K562 (cell line): ENCODE results near the gene OR2F2. TPM values are rescaled to one million over a fixed set of nuclear protein-coding genes. Genes with fewer than 3 reads are reported as not detected.

Experiments used
- ATAC-seq: fragments of 200-7000 bp; cut with Tn5 transposase; 3 replicates; pipeline ENCODE4 v1.9.1; 2020; ENCODE audit warnings: moderate library complexity
- BruUV-seq: library from RNA; stranded (reverse); fragments of 400-500 nt; replicated peaks from 2 replicates; lab custom pipeline; 2021; lab: Mats Ljungman, UMichigan
- CTCF ChIA-PET: fragments of 300-600 bp; formaldehyde crosslinking; extraction: SDS; loops from one replicate; lab custom pipeline; 2021; ENCODE audit warnings: low intra/inter-chr PET ratio; lab: Yijun Ruan, JAX
- POLR2A ChIA-PET: fragments of 300-600, 350-650 bp; sonication (Branson Sonifier 250); formaldehyde crosslinking; extraction: SDS; loops from one replicate; lab custom pipeline; 2021; ENCODE audit warnings: antibody characterized with exemption, inconsistent platforms; lab: Yijun Ruan, JAX
- DNase-seq, 4 experiments: peaks; one replicate each; pipeline versions ENCODE4 v3.0.0 to v3.0.0-alpha.2; 2011 to 2018; ENCODE audit warnings: low spot score in 3 of 4, mixed read lengths in 3 of 4; ENCODE audit errors: extremely low read depth in 1 of 4
- FAIRE-seq: peaks from 2 replicates; lab custom pipeline; 2011; peaks lifted over from hg19 to GRCh38; lab: Jason Lieb, UNC
- H2AFZ ChIP-seq: 2 replicates; pipeline ENCODE4 v1.6.0; 2011; ENCODE audit warnings: low read depth, low read length, control low read depth, inconsistent platforms
- H3K27ac ChIP-seq: fragments of 200-600 bp; 3 replicates; pipeline ENCODE4 v1.8.0; 2011; ENCODE audit warnings: low read depth, mild to moderate bottlenecking, control low read depth, inconsistent platforms, low read length, moderate library complexity, mixed read lengths; ENCODE audit errors: extremely low read depth
- H3K27me3 ChIP-seq, 2 experiments: fragments of 300-600 bp in 1 of 2; 2 replicates in 1 of 2; 3 replicates in 1 of 2; pipeline versions ENCODE4 v1.6.0 to v1.8.0; 2011; ENCODE audit warnings: inconsistent platforms in 2 of 2, low read length in 2 of 2, mild to moderate bottlenecking in 1 of 2, mixed read lengths in 1 of 2, moderate library complexity in 1 of 2; ENCODE audit not compliant: control insufficient read depth in 2 of 2, insufficient read depth in 2 of 2
- H3K36me3 ChIP-seq: fragments of 300-600 bp; 3 replicates; pipeline ENCODE4 v1.8.0; 2011; ENCODE audit warnings: mild to moderate bottlenecking, low read length, inconsistent platforms; ENCODE audit not compliant: control insufficient read depth, insufficient read depth
- H3K4me1 ChIP-seq, 2 experiments: fragments of 200-600 bp in 1 of 2; replicated peaks in 1 of 2; 2 replicates in 1 of 2; 3 replicates in 1 of 2; pipeline versions ENCODE4 v1.5.1 to v1.8.0; 2011; ENCODE audit warnings: inconsistent platforms in 2 of 2, low read length in 2 of 2, mild to moderate bottlenecking in 1 of 2, mixed read lengths in 1 of 2, moderate library complexity in 1 of 2; ENCODE audit not compliant: control insufficient read depth in 2 of 2, insufficient read depth in 2 of 2
- H3K4me2 ChIP-seq: 2 replicates; pipeline ENCODE4 v1.6.1; 2011; ENCODE audit warnings: low read length, control low read depth, inconsistent platforms, mixed read lengths; ENCODE audit not compliant: insufficient read depth
- H3K4me3 ChIP-seq: fragments of 200-600 bp; sonication (generic), shearing (Covaris generic); 2 replicates; pipeline ENCODE4 v1.5.1; 2016; ENCODE audit warnings: control low read depth, inconsistent platforms
- H3K79me2 ChIP-seq: fragments of 200-600 bp; 3 replicates; pipeline ENCODE4 v1.8.0; 2011; ENCODE audit warnings: low read length, inconsistent platforms; ENCODE audit not compliant: control insufficient read depth, insufficient read depth
- H3K9ac ChIP-seq, 2 experiments: 2 replicates each; pipeline versions ENCODE4 v1.6.0 to v1.6.1; 2011; ENCODE audit warnings: low read depth in 2 of 2, low read length in 2 of 2, control low read depth in 1 of 2, inconsistent platforms in 1 of 2, mild to moderate bottlenecking in 1 of 2, mixed read lengths in 1 of 2; ENCODE audit not compliant: insufficient read depth in 1 of 2
- H3K9me1 ChIP-seq: one replicate; pipeline ENCODE4 v1.6.0; 2011; ENCODE audit warnings: inconsistent platforms, mild to moderate bottlenecking, low read length, moderate library complexity; ENCODE audit not compliant: control insufficient read depth, insufficient read depth
- H3K9me3 ChIP-seq: replicated peaks from 2 replicates; pipeline ENCODE4 v1.5.1; 2011; ENCODE audit warnings: low read depth, low read length, inconsistent platforms; ENCODE audit not compliant: control insufficient read depth, insufficient read depth
- H4K20me1 ChIP-seq: replicated peaks from 2 replicates; pipeline ENCODE4 v1.6.1; 2011; ENCODE audit warnings: low read length, inconsistent platforms, mixed read lengths; ENCODE audit not compliant: control insufficient read depth, insufficient read depth
- ERF ChIP-seq: fragments of 450-650 bp; formaldehyde crosslinking; IDR thresholded peaks from 2 replicates; pipeline ENCODE4 v1.4.0; 2020; ENCODE audit warnings: mild to moderate bottlenecking, mixed read lengths
- ZNF134 ChIP-seq: fragments of 250-450 bp; sonication (Bioruptor Pico); conservative IDR thresholded peaks from 2 replicates; pipeline ENCODE4 v1.4.0; 2020
- WGBS: fragments of 100-300 bp; shearing (Covaris generic); methylation state at CpG from one replicate; pipeline ENCODE4 v1.1.6; 2016; ENCODE audit warnings: low coverage, mixed read lengths; ENCODE audit not compliant: insufficient coverage; ENCODE audit errors: missing lambda C conversion rate; 5-methylcytosine and 5-hydroxymethylcytosine counted together
- in situ Hi-C: fragments of 300-500 bp; cut with MboI; formaldehyde crosslinking; loops from 4 replicates; pipeline ENCODE4 v1.15.0; 2018; ENCODE audit warnings: inconsistent platforms, mixed read lengths
- intact Hi-C: fragments of 100-400 bp; cut with micrococcal nuclease; formaldehyde crosslinking; loops from 2 replicates; pipeline ENCODE4 v1.14.2; 2022
- polyA plus RNA-seq, 8 experiments: library from polyadenylated mRNA; depleted of rRNA in 4 of 8; stranded (reverse) in 5 of 8; unstranded in 3 of 8; fragments of >200 nt; fragmentation: Nextera tagmentation in 2 of 8; fragmentation: Illumina TruSeq in 1 of 8; extraction: Ambion mirVana in 2 of 8; extraction: Trizol in 1 of 8; gene quantifications; 2 replicates each; pipeline versions ENCODE4 v1.2.1 to v1.2.3, GENCODE V29; 2011 to 2014; ENCODE audit warnings: inconsistent platforms in 1 of 8, missing spikeins in 1 of 8
- total RNA-seq, 7 experiments: library from RNA; depleted of rRNA in 6 of 7; stranded (reverse); fragments of >200 nt in 6 of 7; fragmentation: Illumina TruSeq in 2 of 7; extraction: Trizol in 2 of 7; gene quantifications; 2 replicates each; pipeline versions ENCODE4 v1.2.1 to v1.2.3, GENCODE V29; 2011 to 2021; ENCODE audit warnings: low replicate concordance in 1 of 7

OR2F2 gene
- total and polyA plus RNA-seq, 9 of the 15 experiments (the other 6 are each of a cell fraction or from before 2014, with no cell fraction given) = not detected

- WGBS = 7% methylated on average over 5 of the region's 5 CpGs
- ATAC-seq (no peak), DNase-seq (no peak), FAIRE-seq (no peak)
- Histone ChIP-seq H3K4me1 (peaks cover 5 to 13% of the 10 kb centered on the region in 2 experiments; a peak in 4 of 5 replicates), H3K27me3 (peaks cover 0 to 6% of the 10 kb centered on the region in 2 experiments; a peak in 1 of 5 replicates), H4K20me1 (no peaks in the 10 kb centered on the region), H3K79me2 (no peaks in the 10 kb centered on the region), H3K9ac (no peak overlapping the region), H3K36me3 (no peaks in the 10 kb centered on the region), H3K27ac (no peak overlapping the region), H2AFZ (0 out of 2 replicates have a peak overlapping the region, but pooled peaks have one; percentile 42), H3K9me1 (no peaks in the 10 kb centered on the region), H3K4me3 (no peak overlapping the region), H3K9me3 (no peaks in the 10 kb centered on the region), H3K4me2 (no peak overlapping the region)
- CTCF ChIA-PET = no interaction called here
- TF ChIP-seq ERF (CRISPR knock-in tag) = no peak
- peak; percentile 78 for TF ChIP-seq ZNF134
- BruUV-seq = no TSS peak
- in situ Hi-C loops (no loop called here), intact Hi-C loops (no loop called here)
- POLR2A ChIA-PET = no interaction called here
Measured at GRCh38 chr7:143983960-143984359, 48.9 kb downstream of the OR2F2 start.

Other genes with a start within 250 kb of the OR2F2 start
Only the 7 nearest of the 10 such genes appear.
- 23.4 and 25.0 TPM in 2 replicates for gene TCAF1, start 33.1 kb upstream of the OR2F2 start, total RNA-seq (2014; rRNA removed)
- 30.1 and 34.2 TPM in 2 replicates for gene TCAF1, start 33.1 kb upstream of the OR2F2 start, total RNA-seq (2014; rRNA removed; fragmentation: Illumina TruSeq; extraction: Trizol)
- gene TCAF1, start 33.1 kb upstream of the OR2F2 start, total RNA-seq (2015; rRNA removed; fragmentation: Illumina TruSeq; extraction: Trizol) = 30.5 and 32.0 TPM in 2 replicates
- 51.3 and 52.2 TPM in 2 replicates for gene TCAF1, start 33.1 kb upstream of the OR2F2 start, total RNA-seq (2021)
- 24.4 and 38.6 TPM in 2 replicates for gene TCAF1, start 33.1 kb upstream of the OR2F2 start, polyA plus RNA-seq (2011; rRNA removed)
- 39.2 and 45.9 TPM in 2 replicates for gene TCAF1, start 33.1 kb upstream of the OR2F2 start, polyA plus RNA-seq (2014; fragmentation: Illumina TruSeq; extraction: Trizol)
- gene TCAF1, start 33.1 kb upstream of the OR2F2 start, polyA plus RNA-seq (2014; fragmentation: Nextera tagmentation; extraction: Ambion mirVana) = 1 to 10 TPM; 6.2 to 9.6 TPM
- gene TCAF1, start 33.1 kb upstream of the OR2F2 start, polyA plus RNA-seq (2014; rRNA removed) = 22.1 and 24.2 TPM in 2 replicates
- gene OR2F1, start 19.6 kb downstream of the OR2F2 start, total RNA-seq (2014; rRNA removed) = not detected in 2 replicates
- gene OR2F1, start 19.6 kb downstream of the OR2F2 start, total RNA-seq (2014; rRNA removed; fragmentation: Illumina TruSeq; extraction: Trizol) = not detected in 2 replicates
- not detected in 2 replicates for gene OR2F1, start 19.6 kb downstream of the OR2F2 start, total RNA-seq (2015; rRNA removed; fragmentation: Illumina TruSeq; extraction: Trizol)
- not detected in 2 replicates for gene OR2F1, start 19.6 kb downstream of the OR2F2 start, total RNA-seq (2021)
- gene OR2F1, start 19.6 kb downstream of the OR2F2 start, polyA plus RNA-seq (2011; rRNA removed) = not detected in 2 replicates
- gene OR2F1, start 19.6 kb downstream of the OR2F2 start, polyA plus RNA-seq (2014; fragmentation: Illumina TruSeq; extraction: Trizol) = not detected in 2 replicates
- gene OR2F1, start 19.6 kb downstream of the OR2F2 start, polyA plus RNA-seq (2014; fragmentation: Nextera tagmentation; extraction: Ambion mirVana) = not detected
- gene OR2F1, start 19.6 kb downstream of the OR2F2 start, polyA plus RNA-seq (2014; rRNA removed) = not detected in 2 replicates
- gene OR6B1, start 65.1 kb downstream of the OR2F2 start, total RNA-seq (2014; rRNA removed) = not detected in 2 replicates
- gene OR6B1, start 65.1 kb downstream of the OR2F2 start, total RNA-seq (2014; rRNA removed; fragmentation: Illumina TruSeq; extraction: Trizol) = not detected in 2 replicates
- gene OR6B1, start 65.1 kb downstream of the OR2F2 start, total RNA-seq (2015; rRNA removed; fragmentation: Illumina TruSeq; extraction: Trizol) = not detected in 2 replicates
- gene OR6B1, start 65.1 kb downstream of the OR2F2 start, total RNA-seq (2021) = not detected in 2 replicates
- gene OR6B1, start 65.1 kb downstream of the OR2F2 start, polyA plus RNA-seq (2011; rRNA removed) = not detected in 2 replicates
- not detected in 2 replicates for gene OR6B1, start 65.1 kb downstream of the OR2F2 start, polyA plus RNA-seq (2014; fragmentation: Illumina TruSeq; extraction: Trizol)
- not detected for gene OR6B1, start 65.1 kb downstream of the OR2F2 start, polyA plus RNA-seq (2014; fragmentation: Nextera tagmentation; extraction: Ambion mirVana)
- gene OR6B1, start 65.1 kb downstream of the OR2F2 start, polyA plus RNA-seq (2014; rRNA removed) = not detected in 2 replicates
- gene OR2A5, start 113.7 kb downstream of the OR2F2 start, total RNA-seq (2014; rRNA removed) = not detected in 2 replicates
- not detected in 2 replicates for gene OR2A5, start 113.7 kb downstream of the OR2F2 start, total RNA-seq (2014; rRNA removed; fragmentation: Illumina TruSeq; extraction: Trizol)
- not detected in 2 replicates for gene OR2A5, start 113.7 kb downstream of the OR2F2 start, total RNA-seq (2015; rRNA removed; fragmentation: Illumina TruSeq; extraction: Trizol)
- not detected in 2 replicates for gene OR2A5, start 113.7 kb downstream of the OR2F2 start, total RNA-seq (2021)
- gene OR2A5, start 113.7 kb downstream of the OR2F2 start, polyA plus RNA-seq (2011; rRNA removed) = not detected in 2 replicates
- not detected in 2 replicates for gene OR2A5, start 113.7 kb downstream of the OR2F2 start, polyA plus RNA-seq (2014; fragmentation: Illumina TruSeq; extraction: Trizol)
- not detected for gene OR2A5, start 113.7 kb downstream of the OR2F2 start, polyA plus RNA-seq (2014; fragmentation: Nextera tagmentation; extraction: Ambion mirVana)
- not detected in 2 replicates for gene OR2A5, start 113.7 kb downstream of the OR2F2 start, polyA plus RNA-seq (2014; rRNA removed)
- gene OR2A25, start 134.6 kb downstream of the OR2F2 start, total RNA-seq (2014; rRNA removed) = not detected in 2 replicates
- gene OR2A25, start 134.6 kb downstream of the OR2F2 start, total RNA-seq (2014; rRNA removed; fragmentation: Illumina TruSeq; extraction: Trizol) = not detected in 2 replicates
- not detected in 2 replicates for gene OR2A25, start 134.6 kb downstream of the OR2F2 start, total RNA-seq (2015; rRNA removed; fragmentation: Illumina TruSeq; extraction: Trizol)
- gene OR2A25, start 134.6 kb downstream of the OR2F2 start, total RNA-seq (2021) = not detected in 2 replicates
- not detected in 2 replicates for gene OR2A25, start 134.6 kb downstream of the OR2F2 start, polyA plus RNA-seq (2011; rRNA removed)
- gene OR2A25, start 134.6 kb downstream of the OR2F2 start, polyA plus RNA-seq (2014; fragmentation: Illumina TruSeq; extraction: Trizol) = not detected in 2 replicates
- not detected for gene OR2A25, start 134.6 kb downstream of the OR2F2 start, polyA plus RNA-seq (2014; fragmentation: Nextera tagmentation; extraction: Ambion mirVana)
- gene OR2A25, start 134.6 kb downstream of the OR2F2 start, polyA plus RNA-seq (2014; rRNA removed) = not detected in 2 replicates
- not detected in 2 replicates for gene OR2A12, start 151.0 kb downstream of the OR2F2 start, total RNA-seq (2014; rRNA removed)
- gene OR2A12, start 151.0 kb downstream of the OR2F2 start, total RNA-seq (2014; rRNA removed; fragmentation: Illumina TruSeq; extraction: Trizol) = not detected in 2 replicates
- not detected in 2 replicates for gene OR2A12, start 151.0 kb downstream of the OR2F2 start, total RNA-seq (2015; rRNA removed; fragmentation: Illumina TruSeq; extraction: Trizol)
- not detected in 2 replicates for gene OR2A12, start 151.0 kb downstream of the OR2F2 start, total RNA-seq (2021)
- not detected in 2 replicates for gene OR2A12, start 151.0 kb downstream of the OR2F2 start, polyA plus RNA-seq (2011; rRNA removed)
- not detected in 2 replicates for gene OR2A12, start 151.0 kb downstream of the OR2F2 start, polyA plus RNA-seq (2014; fragmentation: Illumina TruSeq; extraction: Trizol)
- gene OR2A12, start 151.0 kb downstream of the OR2F2 start, polyA plus RNA-seq (2014; fragmentation: Nextera tagmentation; extraction: Ambion mirVana) = not detected
- not detected in 2 replicates for gene OR2A12, start 151.0 kb downstream of the OR2F2 start, polyA plus RNA-seq (2014; rRNA removed)
- not detected in 2 replicates for gene OR2A2, start 174.3 kb downstream of the OR2F2 start, total RNA-seq (2014; rRNA removed)
- gene OR2A2, start 174.3 kb downstream of the OR2F2 start, total RNA-seq (2014; rRNA removed; fragmentation: Illumina TruSeq; extraction: Trizol) = not detected in 2 replicates
- gene OR2A2, start 174.3 kb downstream of the OR2F2 start, total RNA-seq (2015; rRNA removed; fragmentation: Illumina TruSeq; extraction: Trizol) = not detected in 2 replicates
- not detected in 2 replicates for gene OR2A2, start 174.3 kb downstream of the OR2F2 start, total RNA-seq (2021)
- not detected in 2 replicates for gene OR2A2, start 174.3 kb downstream of the OR2F2 start, polyA plus RNA-seq (2011; rRNA removed)
- gene OR2A2, start 174.3 kb downstream of the OR2F2 start, polyA plus RNA-seq (2014; fragmentation: Illumina TruSeq; extraction: Trizol) = not detected in 2 replicates
- gene OR2A2, start 174.3 kb downstream of the OR2F2 start, polyA plus RNA-seq (2014; fragmentation: Nextera tagmentation; extraction: Ambion mirVana) = not detected
- not detected in 2 replicates for gene OR2A2, start 174.3 kb downstream of the OR2F2 start, polyA plus RNA-seq (2014; rRNA removed)